Endometrium (tissue), 2 donors: ENCODE results near the gene LY6G6D.

Source experiments
- FAIRE-seq: peaks from 2 replicates; lab custom pipeline; 2012; peaks lifted over from hg19 to GRCh38; lab: Jason Lieb, UNC
- donor health status: control.
- donor health status: control.

The LY6G6D gene

DNA sequence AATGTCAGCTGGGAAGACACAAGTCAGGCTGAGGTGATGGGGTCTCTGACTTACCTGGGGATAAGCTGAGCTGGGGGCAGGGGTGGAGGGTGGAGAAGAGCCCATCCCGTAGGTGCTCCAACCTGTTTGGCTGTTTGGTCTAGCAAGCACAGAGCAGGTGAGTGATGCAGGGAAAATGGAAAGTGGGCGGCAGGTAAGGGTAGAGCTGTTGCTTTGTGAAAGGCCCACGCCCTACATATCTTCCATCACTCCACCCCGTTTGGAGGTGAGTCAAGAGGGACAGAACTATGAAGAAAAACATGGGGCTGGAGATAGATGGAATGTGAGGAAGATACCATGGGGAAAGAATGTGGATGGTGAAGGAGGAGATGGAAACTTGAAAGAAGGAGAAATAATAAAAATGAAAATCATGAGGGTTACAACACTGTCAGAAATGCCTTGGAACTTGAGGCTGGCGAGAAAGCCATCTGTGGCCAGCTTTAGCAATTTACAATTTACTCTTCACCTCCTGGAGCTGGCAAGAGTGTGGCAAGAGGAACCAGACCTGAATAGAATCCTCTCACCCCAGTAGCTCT lies 5.1 kb downstream of the LY6G6D start:
- no peak for FAIRE-seq

DNA sequence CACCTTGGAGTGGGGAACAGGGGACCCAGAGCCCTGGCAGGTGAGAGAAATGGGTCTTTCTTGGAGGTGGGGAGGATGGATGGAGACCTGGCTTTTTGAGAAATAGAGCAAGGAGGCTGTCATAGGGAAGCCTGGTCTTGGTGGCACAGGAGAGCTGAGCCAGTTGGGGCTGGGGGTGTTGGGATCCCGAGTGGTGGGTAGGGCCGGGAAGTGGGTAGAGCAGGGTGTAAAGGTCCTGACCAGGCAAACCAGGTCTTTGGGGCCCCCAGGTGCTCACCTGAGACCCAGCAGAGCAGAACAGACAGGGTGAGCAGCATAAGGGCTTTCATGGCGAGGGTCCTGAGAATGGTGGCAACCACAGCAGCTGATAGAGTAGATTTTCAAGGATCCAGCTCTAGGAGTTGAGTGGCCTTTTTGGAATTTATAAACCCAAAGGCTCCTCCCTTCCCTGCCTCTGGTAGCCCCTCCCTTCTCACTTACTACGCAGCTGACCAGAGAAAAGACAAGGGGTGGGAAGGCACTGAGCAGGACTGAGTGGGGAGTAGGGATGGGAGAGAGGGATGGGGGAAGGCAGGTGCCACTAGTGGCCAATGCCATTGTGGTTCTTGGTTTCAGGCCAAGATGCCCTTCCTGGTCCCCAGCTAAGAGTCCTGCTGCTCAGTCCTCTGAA lies 6.3 kb downstream of the LY6G6D start, which contains the start of gene LY6G6C:
Gene LY6G6C (minus strand): TSS at position 396 of the 670 bp plus-strand sequence. CDS start 67 bp downstream, at position 329.
- no peak for FAIRE-seq

DNA sequence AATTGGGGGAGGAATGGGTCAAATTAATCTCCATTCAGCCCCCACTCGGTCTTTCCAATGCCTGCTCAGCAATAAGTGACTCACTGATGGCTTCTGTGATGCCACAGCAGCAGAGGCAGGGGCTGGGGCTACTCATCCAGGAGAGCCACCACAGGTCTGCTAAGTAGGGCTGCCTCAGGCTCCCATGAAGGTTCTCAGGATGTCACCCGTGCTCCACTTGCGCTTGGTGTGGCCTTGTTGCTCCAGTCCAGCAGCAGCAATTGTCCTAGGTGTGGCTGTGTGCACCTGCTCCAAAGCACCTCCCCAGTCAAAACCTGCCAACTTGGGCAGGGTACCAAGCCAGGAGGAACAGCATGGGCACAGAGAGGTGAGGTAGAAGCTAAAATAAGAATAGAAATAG lies 7.0 kb downstream of the LY6G6D start:
- FAIRE-seq = no peak

DNA sequence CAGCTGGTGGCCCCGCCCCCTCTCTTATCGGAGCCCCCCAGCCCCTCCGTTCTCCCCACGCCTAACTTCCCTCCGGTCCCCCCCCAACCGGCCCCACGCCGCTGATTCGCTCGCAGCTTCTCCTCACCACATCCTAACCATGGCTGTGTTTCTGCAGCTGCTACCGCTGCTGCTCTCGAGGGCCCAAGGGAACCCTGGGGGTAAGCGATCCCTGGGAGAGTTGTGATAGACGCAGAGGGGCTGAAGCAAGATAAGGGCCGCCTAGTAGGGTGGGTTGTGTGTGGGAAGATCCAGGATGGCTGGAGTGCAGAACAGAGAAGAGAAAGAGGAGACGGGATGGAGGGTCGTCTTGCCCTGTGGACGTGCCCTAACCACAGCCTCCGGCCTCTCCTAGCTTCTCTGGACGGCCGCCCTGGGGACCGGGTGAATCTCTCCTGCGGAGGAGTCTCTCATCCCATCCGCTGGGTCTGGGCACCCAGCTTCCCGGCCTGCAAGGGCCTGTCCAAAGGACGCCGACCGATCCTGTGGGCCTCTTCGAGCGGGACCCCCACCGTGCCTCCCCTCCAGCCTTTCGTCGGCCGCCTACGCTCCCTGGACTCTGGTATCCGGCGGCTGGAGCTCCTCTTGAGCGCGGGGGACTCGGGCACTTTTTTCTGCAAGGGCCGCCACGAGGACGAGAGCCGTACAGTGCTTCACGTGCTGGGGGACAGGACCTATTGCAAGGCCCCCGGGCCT lies 8.3 kb downstream of the LY6G6D start, which contains the start of gene MPIG6B:
Gene MPIG6B (plus strand): TSS at position 129 of the 735 bp plus-strand sequence. CDS start 11 bp downstream, at position 140.
- FAIRE-seq = no peak

DNA sequence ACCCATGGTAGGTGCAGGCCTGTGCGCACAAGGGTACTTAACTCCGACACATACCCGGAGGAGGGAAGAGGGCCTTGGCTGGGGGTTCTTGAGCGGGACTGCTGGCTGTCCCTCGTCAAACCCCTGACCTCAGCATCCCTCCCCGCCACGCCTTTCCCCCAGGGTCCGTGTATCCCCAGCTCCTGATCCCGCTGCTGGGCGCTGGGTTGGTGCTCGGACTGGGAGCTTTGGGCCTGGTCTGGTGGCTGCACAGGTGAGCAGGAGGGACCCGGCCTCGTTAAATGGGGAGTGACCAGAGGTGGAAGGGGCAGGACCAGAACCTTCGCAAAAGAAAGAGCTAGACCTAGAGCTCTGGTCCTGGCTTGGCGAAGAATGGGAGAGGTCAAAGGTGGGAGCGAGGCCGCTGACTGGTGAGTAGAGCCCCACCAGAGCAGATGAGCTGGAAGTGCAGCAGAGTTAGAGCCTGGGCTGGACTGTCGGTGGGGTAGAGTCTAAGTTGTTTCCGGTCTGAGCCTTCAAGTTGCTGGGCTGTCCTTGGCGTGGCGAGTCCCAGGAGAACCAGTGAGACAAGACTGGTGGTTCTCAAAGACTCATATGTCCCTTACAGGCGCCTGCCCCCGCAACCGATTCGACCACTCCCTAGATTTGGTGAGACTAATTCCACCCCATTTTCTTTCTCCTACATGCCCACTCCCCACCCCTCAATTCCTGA lies 9.0 kb downstream of the LY6G6D start:
- no peak for FAIRE-seq

DNA sequence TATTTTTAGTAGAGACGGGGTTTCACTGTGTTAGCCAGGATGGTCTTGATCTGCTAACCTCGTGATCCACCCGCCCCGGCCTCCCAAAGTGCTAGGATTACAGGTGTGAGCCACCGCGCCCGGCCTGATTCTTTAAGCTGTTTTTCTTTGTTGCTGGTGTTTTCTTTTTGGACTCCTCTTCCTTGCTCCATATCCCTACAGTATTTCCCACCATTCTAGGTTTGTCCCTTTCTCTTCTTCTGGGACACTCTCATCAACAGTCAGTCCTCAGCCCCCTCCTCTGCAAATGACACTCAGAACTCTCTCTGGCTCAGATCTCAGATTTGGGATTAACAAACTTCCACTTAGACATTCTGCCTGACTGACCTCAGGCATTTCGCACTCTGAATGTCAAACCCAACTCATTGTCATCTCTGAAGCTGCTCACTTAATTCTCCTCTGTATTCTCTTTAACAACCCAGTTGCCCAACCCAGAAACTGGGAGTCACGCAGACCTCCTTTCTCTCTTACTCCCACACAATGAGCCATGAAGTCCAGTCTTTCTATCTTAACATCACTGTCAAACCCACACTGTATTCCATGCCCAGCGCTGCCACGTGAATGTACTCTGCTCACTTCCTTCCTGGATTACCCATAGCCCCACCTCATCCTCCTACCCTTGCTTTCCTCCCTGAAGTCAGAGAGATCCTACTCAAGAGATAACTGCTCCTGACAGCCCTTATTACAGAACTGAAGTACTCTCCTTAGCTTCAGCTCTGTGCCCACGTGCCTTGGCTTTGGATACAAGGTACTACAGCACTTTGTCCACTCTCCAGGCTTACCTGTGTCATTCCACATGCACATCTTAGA lies 10.6 kb downstream of the LY6G6D start:
- FAIRE-seq = no peak

DNA sequence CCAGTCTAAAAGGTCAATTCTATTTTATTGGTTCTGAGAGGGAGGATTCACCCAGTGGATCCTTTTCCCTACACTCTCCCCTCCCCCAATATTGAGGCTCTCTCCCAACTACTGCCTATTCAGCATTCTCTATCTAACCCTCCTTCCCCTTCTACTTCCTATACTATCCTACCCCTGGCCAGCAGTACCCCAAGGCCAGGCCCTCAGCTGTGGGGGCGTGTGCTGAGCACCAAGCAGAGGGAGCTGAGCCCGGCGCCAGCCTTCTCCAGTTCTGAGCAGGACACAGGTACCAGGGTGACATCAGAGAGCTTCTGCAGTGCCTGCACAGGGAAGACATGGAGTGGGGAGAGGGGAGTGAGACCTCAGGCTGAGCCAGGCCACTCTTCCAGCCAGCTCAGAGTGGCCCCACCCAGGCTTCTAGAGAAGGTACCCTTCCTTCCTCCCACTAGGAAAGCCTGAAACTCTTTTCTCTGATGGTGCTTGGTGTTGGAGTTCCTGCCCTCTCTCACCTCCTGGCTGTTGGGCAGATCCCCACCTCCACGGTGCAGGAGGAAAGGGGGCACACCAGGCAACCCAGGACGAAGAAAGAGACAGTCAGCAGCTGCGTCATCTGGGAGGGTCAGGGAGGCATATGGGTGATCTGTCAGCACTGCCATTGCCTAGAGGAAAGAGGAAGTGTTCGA lies 12.0 kb downstream of the LY6G6D start:
- no peak for FAIRE-seq

DNA sequence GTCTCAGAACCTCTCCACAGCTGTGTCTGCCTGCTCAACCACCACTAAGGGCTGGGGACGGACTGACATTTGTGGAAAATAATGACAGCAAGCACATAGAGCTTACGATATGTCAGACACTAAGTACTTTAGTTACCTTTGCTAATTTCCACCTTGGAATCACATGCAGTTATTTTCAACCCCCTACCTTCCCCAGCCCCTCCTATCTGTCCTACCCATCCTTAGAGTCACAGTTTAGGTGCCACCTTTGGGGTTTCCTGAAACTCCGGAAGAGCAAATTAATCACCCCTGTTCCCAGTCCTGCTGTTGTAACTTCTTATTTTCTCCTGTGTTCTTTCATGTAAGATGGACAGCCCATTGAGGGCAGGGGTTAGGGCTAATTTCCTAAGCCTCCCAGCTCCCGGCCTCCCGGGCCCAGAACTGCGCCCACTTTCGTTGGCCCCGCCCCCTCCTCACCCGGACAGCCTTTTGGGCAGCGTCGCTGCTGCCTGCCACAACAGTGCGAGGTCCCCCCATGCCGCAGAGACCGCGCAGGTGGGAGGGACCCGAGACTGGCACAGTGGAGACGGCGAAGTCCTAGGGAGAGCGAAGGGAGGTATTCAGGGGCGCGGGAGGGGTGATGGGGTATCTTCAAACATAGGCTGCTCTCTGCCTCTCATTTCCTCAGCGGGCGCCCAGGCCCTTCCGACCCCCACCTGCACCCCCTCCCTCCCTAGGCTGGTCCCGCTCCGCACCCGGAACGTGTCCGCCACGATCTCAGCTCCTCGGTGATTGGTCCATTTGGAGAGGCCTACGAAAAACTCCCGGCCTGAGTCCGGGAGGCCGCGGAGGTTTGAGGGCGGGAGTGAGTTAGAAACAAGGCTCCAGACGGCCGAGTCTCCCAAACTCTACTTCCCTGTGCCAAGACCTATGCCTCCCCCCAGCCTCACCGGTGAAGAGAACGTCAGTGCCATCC lies 12.8 kb downstream of the LY6G6D start:
- FAIRE-seq = no peak

DNA sequence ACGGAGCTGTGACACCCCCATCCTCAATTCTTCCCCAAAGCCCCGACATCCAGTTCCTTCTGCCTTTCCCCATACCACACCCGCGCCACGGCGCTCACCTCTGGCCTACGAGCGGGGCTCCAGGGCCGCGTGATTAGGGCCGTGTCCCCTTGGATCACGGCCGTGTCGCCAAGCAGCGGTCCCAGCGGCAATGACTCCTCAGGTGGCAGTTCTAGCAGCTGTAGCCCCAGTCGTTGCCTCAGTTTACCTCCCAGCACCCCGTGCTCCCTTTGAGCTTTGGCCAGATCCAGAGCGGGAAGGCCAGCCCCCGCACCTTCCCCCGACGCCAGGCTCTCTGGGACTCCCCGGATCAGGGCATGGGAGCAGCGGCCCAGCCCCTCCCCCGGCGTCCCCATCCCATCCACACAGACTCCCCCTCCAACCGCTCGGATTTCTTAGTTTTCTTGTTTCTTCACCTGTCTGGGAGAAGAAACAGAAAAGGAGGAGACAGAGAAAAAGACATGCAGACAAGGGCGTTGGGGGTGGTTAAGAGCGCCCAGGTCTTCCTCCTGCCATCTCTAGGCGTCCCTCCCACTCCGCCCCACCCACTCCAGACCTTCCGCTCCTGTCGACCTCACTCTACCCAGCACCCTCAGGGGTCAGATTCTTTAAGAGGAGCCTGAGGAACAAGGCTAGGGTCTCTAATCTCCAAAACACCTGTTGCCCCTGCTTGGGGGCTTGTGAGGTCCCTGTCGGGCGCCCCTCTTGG lies 13.8 kb downstream of the LY6G6D start, which contains the start of gene DDAH2:
Gene DDAH2 (minus strand): TSS at position 533 of the 748 bp plus-strand sequence. CDS start 138 bp downstream, at position 395.
- FAIRE-seq = no peak

DNA sequence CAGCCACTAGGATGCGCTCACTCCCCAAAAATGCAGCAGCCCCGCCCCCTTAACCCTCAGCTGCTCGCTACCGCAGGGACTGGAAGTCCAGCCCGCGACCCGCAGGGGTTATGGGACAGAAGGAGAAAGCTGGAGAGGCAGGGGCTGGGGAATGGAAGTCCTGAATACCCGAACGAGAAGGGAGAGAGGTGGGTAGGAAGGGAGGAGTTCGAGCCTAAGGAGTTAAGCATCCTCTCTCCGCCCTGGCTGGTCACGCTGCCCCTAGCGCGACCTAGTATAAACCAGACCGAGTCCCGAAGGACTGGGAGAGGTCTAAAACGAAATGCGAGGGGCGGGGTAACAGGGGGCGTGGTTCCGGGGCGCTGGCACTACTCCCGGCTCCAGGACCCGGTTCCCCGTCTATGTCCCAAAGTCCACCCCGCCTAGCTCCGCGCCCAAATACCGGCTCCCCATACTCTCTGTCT lies 14.4 kb downstream of the LY6G6D start:
- peak; percentile 37 for FAIRE-seq

DNA sequence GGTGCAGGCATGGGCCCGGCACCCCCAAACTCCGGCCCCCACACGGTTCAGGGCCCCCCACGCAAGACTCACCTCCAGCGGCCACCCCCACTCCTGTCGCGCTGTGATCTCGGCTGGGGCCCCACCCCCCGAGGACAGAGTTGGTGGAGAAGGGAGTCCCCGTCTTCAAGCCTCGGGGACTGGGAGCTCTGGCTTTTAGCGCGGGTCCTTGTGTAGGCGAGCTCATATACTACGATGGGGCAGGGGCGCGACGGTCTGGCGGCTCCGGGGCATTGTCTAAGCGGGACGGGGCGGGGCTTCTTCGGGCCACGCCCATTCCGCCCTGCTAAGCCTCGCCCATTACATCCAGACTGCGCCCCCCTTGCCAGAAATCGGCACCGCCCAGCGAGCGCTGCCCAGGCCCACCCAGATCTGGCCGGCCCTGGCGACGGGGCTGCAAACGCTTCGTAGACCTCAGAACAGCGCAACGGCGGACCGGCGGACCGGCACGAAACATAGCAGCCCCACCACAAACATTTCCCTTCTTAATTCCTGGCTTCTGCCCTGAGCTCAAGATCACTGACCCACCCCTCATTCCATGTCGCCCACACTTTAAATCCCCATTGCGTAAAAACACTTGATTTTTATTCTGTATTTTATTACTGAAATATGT lies 15.0 kb downstream of the LY6G6D start:
- FAIRE-seq = peak; percentile 8

DNA sequence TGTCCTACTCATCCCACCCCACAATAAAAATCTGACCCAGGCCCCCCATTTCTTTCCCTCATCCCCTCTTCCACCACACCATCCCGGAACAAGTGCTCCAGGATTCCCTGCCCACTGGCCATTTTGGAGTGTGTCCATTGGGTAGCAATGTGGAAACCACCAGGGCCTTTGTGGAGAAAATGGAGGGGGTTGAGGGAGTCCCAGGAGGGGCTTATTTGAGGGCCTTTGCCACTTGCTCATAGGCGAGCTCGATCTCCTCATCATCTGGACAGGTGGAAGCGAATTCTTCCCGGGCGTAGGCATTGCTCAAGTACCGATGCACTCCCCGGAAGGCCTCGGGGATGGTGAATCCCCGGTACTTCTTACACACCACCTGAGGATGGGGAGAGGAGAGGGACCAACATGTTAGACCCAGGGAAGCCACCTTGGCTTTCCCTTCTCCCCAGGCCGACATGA lies 15.5 kb downstream of the LY6G6D start:
- no peak for FAIRE-seq

DNA sequence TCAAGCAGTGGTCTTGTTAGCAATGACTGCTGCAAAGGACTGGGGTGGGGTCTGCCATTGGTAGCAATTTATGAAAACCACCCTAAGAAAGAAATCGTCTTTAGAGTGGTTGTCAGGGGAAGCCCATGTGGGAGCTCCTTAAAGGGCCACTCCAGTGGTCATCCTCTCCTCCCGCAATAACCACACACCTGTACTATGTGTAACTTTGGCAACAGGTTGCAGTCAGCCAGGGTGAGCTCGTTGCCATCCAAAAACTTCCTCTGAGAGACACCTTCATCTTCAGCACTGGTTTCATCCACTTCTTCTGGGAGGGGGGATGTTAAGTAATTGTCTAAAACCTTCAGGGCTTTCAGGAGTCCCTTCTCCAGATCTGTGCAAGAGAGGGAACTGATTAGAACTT lies 16.9 kb downstream of the LY6G6D start:
- no peak for FAIRE-seq

DNA sequence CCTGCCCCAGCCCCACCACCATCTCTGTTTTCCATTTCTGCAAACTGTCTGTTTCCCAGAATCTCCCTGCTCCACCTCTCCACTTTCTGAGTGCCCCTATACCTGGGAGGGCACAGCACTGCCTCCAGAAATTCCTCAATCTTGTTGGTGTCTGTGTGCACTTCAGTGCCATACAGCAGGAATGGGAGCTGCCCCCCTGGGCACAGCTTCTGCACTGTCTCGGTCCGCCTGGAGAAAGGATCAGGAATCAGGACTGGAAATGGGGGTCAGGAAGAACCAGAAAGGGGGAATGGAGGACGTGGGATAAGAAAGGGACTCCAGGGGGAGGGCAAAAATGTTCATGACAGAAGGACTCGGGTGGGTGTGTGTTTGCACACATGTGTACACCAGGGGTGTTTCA lies 18.6 kb downstream of the LY6G6D start:
- FAIRE-seq = no peak

DNA sequence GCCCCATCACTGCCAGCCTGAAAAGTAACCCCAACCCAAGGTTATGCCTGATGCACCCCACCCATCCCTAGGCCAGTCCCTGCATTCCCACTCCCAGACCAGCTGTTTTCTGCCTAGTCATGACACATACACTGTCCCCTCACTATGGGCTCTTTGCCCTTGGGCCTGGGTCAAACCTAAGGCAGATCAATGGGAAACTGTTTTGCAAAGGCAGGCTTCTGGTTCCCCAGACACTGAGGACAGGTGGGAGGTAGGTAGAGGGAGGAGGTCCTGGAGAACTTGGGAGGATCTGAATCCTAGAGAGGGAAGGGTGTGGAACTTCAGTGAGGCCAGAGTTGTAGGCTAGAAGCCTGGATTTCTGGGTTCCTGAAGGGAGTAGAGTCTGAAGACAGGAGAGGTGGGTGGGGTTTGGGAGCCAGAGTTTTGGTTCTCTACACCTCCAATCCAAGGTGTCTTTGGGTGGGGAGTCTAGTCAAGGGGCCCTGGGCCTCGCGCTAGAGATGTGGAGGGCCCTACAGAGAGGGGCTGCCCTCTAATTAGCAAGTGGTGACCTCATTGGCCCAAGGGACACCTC lies 19.2 kb downstream of the LY6G6D start:
- FAIRE-seq = no peak

DNA sequence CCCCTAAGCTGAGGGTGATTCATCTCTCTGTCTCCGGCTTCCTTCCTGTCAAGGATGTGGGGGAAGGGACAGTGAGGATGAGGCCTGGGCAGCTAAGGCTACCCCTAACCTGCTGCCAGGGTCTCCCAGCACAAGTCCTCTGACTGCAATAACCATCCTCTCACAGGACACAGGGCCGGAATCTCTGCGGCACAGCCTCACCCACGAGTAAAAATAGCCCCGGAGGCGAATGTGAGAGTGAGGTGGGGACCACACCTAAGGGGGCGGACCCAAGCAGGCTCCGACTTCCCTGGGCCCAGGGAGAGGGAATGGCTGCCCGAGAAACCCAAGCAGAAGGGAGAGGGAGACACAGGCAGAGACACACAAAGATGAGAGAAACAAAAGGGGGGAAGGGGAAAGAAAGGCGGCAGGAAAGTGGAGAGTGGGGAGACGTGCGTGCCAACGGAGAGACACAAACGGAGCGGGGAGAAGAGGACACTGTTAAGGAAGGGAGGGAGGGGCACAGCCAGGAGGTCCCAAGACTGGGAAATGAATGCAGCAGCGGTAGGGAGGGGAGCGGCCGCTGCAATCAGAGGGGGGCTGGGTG lies 19.8 kb downstream of the LY6G6D start:
- no peak for FAIRE-seq

DNA sequence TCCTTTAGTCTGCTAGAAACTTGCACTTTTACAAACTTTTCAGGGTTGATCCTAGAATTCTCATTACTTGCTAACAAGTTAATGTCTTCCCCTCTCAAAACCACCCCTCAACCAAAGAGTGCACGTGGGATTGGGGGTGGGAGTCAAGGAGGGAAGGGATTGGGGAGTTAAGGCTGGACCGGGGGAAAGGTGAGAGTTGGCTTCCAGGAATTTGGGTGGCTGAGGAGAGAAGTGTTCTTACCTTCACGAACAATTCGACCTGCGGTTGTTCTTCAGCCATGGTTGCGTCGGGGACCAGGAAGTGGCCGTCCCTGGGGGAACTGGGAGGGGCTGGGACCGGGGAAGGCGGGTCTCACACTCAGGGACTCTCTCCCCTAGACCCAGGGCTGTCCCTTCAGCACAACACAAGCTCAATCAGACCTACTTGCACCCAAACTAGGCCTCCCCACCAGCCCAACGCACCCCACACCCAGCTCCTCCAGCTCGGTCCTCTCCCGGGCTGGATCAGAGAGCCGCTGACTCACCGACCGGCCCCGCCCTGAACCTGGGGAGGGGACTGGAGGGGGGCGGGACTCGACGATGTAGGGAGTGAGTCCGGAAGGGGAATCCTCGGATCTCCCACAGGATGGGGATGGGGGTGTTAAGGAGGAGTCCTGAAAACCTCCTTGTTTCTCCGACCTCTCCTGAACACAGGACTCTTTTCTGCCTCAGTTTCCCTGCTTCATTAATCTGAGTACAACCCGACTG lies 21.0 kb downstream of the LY6G6D start, which contains the start of gene CLIC1:
Gene CLIC1 (minus strand): TSS at position 510 of the 747 bp plus-strand sequence. CDS start 230 bp downstream, at position 280.
- no peak for FAIRE-seq
